Testis (tissue), 3 donors: ENCODE data around the gene CRIP2. TPM values are rescaled to one million over a fixed set of nuclear protein-coding genes. Genes with fewer than 3 reads are reported as not detected.

Experiments used
- DNase-seq: peaks from one replicate; pipeline ENCODE4 v3.0.0-alpha.2; 2019
- H3K27ac ChIP-seq, 2 donors: fragments of 200-600 bp; sonication (generic); one replicate each; pipeline ENCODE4 v1.5.1; 2019
- H3K27me3 ChIP-seq: fragments of 200-600 bp; sonication (generic); one replicate; pipeline ENCODE4 v1.5.1; 2019
- H3K36me3 ChIP-seq: fragments of 200-600 bp; sonication (generic); one replicate; pipeline ENCODE4 v1.5.1; 2017; ENCODE audit warnings: low read depth; ENCODE audit errors: missing control alignments
- H3K4me1 ChIP-seq: fragments of 200-600 bp; sonication (generic); one replicate; pipeline ENCODE4 v1.5.1; 2019
- H3K4me3 ChIP-seq, 2 donors: fragments of 200-600 bp; sonication (generic); one replicate each; pipeline ENCODE4 v1.5.1; 2017 to 2019
- H3K9me3 ChIP-seq: fragments of 200-600 bp; sonication (generic); one replicate; pipeline ENCODE4 v1.5.1; 2017
- POLR2A ChIP-seq: fragments of 450-650 bp; IDR thresholded peaks from one replicate; pipeline ENCODE4 v1.6.1; 2017; ENCODE audit warnings: antibody characterized with exemption, mild to moderate bottlenecking, moderate library complexity
- WGBS, 2 donors: methylation state at CpG; one replicate each; pipeline ENCODE4 v1.1.5; 2018; 5-methylcytosine and 5-hydroxymethylcytosine counted together
- intact Hi-C: fragments of 100-400 bp; cut with DNase I; formaldehyde crosslinking; loops from one replicate; pipeline ENCODE4 v1.15.1; 2023; ENCODE audit warnings: low total_unique reads
- polyA plus RNA-seq: library from polyadenylated mRNA; stranded (reverse); fragments of 350-450 nt; fragmentation: Illumina TruSeq; extraction: RNeasy Lipid Tissue Mini Kit (QIAGEN cat#74804); gene quantifications from one replicate; pipeline ENCODE4 v1.2.3, GENCODE V29; 2014; ENCODE audit warnings: low read depth, low replicate concordance; ENCODE audit not compliant: insufficient read depth
- total RNA-seq, 2 donors: library from RNA; depleted of rRNA; stranded (reverse); fragments of >200 nt; gene quantifications; one replicate each; pipeline ENCODE4 v1.2.3, GENCODE V29; 2016
- TF ChIP-seq, protein P1 (sequence below), 3 experiments: fragments of 450-650 bp in 2 of 3; fragments of 200-600 bp in 1 of 3; sonication (generic) in 1 of 3; IDR thresholded peaks; one replicate each; pipeline ENCODE4 v1.5.1; 2016 to 2019; ENCODE audit warnings: antibody characterized with exemption in 3 of 3, mild to moderate bottlenecking in 2 of 3, moderate library complexity in 1 of 3

Gene CRIP2
- total and polyA plus RNA-seq, 3 donors from 2014 or later = 114 to 159 (median 121) TPM

DNA sequence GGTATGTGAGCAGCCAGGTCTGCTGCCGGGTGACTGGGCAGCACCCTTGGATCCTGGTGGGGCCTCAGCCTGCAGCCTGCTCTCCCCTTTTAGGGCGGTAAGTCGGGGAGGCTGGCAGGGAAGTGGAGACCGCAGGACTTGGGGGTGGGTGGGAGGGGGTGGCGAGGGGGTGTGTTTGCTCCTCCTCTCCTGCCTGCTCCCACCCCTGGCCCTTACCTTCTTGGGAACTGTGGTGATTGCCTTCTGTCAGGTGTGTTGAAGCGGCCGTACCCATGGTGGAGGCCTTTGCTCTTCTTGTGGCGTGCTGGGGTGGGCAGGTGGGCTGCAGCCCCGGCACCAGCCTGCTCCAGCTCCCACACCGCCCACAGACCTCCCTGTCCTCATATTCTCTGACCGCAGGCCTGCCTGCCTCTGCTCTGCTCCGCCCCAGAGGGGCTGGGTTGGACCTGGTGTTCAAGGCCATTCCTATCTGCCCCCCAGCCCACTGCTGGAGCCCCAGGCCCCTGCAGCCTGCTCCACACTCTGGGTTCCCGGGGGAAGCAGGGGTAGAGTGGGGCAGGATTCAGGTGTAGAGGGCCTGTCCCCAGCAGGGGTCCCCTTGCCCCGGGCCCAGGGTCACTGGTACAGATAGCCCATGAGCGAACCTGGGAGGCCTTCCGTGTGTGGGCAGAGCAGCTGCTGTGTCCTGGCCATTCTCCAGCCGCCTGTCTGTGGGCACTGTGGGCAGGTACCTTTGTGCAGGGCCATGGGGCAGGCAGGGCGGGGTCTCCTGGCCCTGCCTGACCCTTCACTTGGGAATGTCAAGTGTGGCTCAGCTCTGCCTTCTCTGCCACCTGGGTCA, 21.6 kb downstream of the CRIP2 start:
- no peaks in the 10 kb centered on the region for H3K9me3 ChIP-seq
- H3K36me3 ChIP-seq = no peaks in the 10 kb centered on the region
- H3K4me1 ChIP-seq = peaks cover 9% of the 10 kb centered on the region
- 65 to 73% methylated on average over 3 to 16 of the region's 18 CpGs for WGBS, 2 donors
- H3K4me3 ChIP-seq = no peak overlapping the region
- TF ChIP-seq, protein P1, sequence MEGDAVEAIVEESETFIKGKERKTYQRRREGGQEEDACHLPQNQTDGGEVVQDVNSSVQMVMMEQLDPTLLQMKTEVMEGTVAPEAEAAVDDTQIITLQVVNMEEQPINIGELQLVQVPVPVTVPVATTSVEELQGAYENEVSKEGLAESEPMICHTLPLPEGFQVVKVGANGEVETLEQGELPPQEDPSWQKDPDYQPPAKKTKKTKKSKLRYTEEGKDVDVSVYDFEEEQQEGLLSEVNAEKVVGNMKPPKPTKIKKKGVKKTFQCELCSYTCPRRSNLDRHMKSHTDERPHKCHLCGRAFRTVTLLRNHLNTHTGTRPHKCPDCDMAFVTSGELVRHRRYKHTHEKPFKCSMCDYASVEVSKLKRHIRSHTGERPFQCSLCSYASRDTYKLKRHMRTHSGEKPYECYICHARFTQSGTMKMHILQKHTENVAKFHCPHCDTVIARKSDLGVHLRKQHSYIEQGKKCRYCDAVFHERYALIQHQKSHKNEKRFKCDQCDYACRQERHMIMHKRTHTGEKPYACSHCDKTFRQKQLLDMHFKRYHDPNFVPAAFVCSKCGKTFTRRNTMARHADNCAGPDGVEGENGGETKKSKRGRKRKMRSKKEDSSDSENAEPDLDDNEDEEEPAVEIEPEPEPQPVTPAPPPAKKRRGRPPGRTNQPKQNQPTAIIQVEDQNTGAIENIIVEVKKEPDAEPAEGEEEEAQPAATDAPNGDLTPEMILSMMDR (IDR thresholded peaks at IDR 0.05) = no peak
- TF ChIP-seq POLR2A = no peak
- intact Hi-C loops = no loop called here
- no peaks in the 10 kb centered on the region for H3K27me3 ChIP-seq
- H3K27ac ChIP-seq = no peak overlapping the region
- no peak for DNase-seq

DNA sequence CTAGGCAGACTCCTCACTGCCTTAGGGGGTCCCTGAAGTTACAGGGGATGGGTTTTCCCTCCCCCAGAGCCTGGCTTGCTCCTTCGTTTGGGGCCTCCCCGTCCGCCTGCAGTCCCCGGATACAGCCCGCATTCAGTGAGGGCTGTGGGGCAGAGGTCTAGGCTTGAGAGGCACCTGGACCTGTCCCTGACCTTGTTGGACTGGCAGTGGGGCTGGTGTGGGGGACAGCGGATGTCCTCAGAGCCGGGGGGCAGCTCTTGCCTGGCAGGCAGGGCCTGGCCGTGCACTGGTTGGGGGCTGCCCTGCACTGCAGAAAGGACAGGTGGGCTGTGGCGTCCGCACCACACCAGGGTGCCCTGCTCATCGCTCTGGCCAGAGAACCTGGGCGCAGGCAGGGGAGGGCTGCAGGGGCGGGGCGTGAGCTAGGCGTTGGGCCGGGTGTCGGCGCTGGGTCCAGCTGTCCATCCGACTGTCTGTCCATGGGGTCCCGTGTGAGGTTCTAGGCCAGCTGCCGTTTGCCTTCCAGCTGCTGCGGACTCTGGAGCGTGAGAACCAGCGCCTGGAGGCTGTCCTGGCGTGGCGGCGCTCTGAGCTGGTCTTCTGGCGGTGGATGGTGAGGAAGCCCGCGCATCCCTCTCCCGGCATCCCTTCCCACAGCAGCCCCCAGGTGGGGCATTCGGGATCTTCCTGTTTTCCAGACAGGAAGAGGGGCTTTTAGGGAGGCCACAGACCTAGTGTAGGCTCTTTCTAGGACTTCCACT, 22.4 kb downstream of the CRIP2 start:
- Histone ChIP-seq H3K36me3 (no peaks in the 10 kb centered on the region), H3K27me3 (no peaks in the 10 kb centered on the region), H3K27ac (no peak overlapping the region), H3K9me3 (no peaks in the 10 kb centered on the region), H3K4me3 (no peak overlapping the region), H3K4me1 (peaks cover 9% of the 10 kb centered on the region)
- DNase-seq = no peak
- WGBS, 2 donors = 88 to 95% methylated on average over 9 to 32 of the region's 32 CpGs
- no peak for TF ChIP-seq POLR2A
- TF ChIP-seq, protein P1 (IDR thresholded peaks at IDR 0.05) = no peak
- intact Hi-C loops = no loop called here

DNA sequence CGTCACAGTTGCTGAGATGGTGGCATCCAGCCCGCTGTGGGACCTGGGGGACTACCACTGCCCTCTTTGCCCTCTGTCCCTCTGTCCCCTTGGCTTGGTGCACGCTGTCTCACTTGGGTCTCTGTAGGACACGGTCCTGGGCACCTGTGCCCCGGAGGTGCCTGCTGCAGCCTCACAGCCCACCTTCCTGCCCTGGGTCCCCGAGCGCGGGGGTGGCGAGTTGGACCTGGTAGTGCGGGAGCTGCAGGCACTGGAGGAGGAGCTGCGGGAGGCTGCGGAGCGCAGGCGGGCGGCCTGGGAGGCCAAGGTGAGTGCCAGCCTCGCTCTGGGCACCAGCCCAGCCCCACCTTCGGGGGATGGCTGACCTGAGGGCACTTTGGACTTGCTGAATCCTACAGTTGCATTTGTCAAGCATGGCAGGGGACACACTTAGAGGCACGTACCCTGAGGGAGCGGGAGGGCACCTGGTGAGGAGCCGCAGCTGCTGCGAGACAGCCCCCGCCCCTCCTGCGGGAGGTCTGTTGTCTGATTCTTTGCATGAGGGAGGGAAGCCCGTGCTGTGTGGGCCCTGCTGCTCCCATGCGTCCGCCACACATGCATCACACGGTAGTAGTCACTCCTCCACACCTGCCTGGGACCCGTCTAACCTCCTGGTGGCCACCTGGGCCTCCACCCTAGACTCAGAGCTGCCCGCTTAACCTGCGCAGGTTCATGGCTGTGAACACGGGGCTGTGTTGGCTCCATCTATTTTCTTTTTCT, 23.2 kb downstream of the CRIP2 start:
- H3K27me3 ChIP-seq = no peaks in the 10 kb centered on the region
- peaks cover 9% of the 10 kb centered on the region for H3K4me1 ChIP-seq
- intact Hi-C loops = no loop called here
- no peak overlapping the region for H3K4me3 ChIP-seq
- H3K36me3 ChIP-seq = no peaks in the 10 kb centered on the region
- DNase-seq = no peak
- no peak for TF ChIP-seq POLR2A
- TF ChIP-seq, protein P1 (IDR thresholded peaks at IDR 0.05) = no peak
- no peak overlapping the region for H3K27ac ChIP-seq
- H3K9me3 ChIP-seq = no peaks in the 10 kb centered on the region
- 81 to 85% methylated on average over 13 to 31 of the region's 31 CpGs for WGBS, 2 donors

DNA sequence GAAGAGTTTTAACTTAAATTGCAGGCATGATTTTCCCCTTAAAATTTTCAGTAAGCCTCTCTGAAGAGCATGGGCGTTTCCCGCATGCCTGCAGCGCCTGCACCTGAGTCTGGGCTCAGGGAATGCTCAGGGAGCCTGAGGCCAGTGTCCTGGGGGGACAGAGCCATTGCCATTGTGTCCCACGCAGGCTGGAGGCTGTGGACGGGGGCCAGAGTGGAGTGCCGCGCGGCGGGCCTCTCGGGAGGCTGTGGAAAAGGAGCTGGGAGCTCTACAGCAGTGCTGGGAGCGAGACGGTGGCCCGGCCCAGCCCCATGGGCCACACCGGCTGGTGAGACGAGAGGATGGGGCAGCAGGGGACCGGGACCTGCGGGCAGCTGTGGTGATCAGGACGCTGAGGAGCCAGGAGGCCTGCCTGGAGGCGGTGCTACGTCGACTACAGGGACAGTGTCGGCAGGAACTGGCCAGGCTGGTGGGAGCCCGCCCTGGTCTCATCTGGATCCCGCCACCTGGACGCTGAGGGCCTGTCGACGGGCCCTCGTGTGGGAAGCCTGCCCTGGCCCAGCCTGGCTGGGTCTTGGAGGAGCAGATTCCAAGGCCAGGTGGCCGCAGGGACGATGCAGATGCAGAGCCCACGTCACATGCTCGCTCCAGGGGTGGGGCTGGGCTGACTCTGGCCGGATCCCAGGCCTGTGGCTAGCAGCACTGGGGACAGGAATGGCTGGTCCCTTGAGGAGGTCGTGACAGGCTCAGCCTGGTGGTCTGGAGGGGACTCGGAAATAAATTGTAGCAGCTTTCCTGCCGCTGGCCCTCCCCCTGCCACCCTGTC, 24.0 kb downstream of the CRIP2 start:
- intact Hi-C loops = no loop called here
- no peaks in the 10 kb centered on the region for H3K27me3 ChIP-seq
- H3K27ac ChIP-seq = no peak overlapping the region
- DNase-seq = no peak
- no peak overlapping the region for H3K4me3 ChIP-seq
- TF ChIP-seq, protein P1 (IDR thresholded peaks at IDR 0.05) = no peak
- no peak for TF ChIP-seq POLR2A
- no peaks in the 10 kb centered on the region for H3K9me3 ChIP-seq
- peaks cover 9% of the 10 kb centered on the region for H3K4me1 ChIP-seq
- 85 to 88% methylated on average over 27 to 36 of the region's 36 CpGs for WGBS, 2 donors
- no peaks in the 10 kb centered on the region for H3K36me3 ChIP-seq
